GM12872 (cell line): Measurements from ENCODE around the gene TAF8.

Experiments used
- TF ChIP-seq, protein P1 (sequence below): IDR thresholded peaks from 3 replicates; pipeline ENCODE4 v1.5.1; 2011; ENCODE audit warnings: low read depth, mild to moderate bottlenecking, low read length, moderate library complexity; ENCODE audit not compliant: insufficient read depth

Gene TAF8

DNA sequence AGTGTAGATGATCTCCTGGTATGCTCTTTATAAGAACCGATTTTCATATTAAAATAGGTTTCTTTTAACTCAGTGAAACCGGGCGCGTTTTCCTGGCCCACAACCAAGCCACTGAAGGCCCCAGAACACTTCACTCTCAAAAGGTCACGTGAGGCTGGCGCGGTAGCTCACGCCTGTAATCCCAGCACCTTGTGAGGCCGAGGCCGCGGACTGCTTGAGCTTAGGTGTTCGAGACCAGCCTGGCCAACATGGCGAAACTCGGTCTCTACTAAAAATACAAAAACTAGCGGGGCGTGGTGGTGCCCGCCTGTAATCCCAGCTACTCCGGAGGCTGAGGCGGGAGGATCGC is 402 bp upstream of the TAF8 start:
- TF ChIP-seq, protein P1, sequence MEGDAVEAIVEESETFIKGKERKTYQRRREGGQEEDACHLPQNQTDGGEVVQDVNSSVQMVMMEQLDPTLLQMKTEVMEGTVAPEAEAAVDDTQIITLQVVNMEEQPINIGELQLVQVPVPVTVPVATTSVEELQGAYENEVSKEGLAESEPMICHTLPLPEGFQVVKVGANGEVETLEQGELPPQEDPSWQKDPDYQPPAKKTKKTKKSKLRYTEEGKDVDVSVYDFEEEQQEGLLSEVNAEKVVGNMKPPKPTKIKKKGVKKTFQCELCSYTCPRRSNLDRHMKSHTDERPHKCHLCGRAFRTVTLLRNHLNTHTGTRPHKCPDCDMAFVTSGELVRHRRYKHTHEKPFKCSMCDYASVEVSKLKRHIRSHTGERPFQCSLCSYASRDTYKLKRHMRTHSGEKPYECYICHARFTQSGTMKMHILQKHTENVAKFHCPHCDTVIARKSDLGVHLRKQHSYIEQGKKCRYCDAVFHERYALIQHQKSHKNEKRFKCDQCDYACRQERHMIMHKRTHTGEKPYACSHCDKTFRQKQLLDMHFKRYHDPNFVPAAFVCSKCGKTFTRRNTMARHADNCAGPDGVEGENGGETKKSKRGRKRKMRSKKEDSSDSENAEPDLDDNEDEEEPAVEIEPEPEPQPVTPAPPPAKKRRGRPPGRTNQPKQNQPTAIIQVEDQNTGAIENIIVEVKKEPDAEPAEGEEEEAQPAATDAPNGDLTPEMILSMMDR = no peak

DNA sequence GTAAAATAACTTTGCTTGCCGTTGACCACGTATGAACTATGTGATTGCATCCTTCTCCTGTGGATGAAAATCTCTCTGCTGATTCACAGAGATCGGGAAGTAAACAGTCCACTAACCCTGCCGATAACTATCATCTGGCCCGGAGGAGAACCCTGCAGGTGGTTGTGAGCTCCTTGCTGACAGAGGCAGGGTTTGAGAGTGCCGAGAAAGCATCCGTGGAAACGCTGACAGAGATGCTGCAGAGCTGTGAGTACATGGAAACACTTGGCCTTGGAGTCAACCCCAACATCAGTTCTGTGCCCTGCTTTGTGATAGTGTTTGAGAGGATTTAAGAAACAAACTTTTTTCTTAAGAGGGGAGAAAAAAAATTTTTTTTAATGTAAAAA is 937 bp downstream of the TAF8 start:
- TF ChIP-seq, protein P1 = no peak

DNA sequence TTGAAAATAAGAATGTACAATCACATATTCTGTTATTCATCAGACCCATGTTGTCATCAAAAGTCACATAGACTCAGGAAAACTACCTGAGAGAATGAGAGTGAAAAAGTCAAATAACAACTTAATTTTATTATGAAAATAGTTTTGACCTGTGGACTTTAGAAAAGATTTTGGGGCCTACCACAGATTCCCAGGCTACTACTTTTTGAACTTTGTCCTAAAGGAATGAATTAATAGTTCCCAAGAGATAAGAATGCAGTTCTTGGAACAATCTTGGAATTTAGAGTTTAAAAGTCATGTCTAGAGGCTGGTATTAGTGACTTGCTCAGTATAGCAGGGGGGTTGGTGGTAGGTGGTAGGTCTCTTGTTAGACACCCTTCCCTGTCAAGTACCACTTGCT is 3.3 kb downstream of the TAF8 start:
- TF ChIP-seq, protein P1 = no peak

DNA sequence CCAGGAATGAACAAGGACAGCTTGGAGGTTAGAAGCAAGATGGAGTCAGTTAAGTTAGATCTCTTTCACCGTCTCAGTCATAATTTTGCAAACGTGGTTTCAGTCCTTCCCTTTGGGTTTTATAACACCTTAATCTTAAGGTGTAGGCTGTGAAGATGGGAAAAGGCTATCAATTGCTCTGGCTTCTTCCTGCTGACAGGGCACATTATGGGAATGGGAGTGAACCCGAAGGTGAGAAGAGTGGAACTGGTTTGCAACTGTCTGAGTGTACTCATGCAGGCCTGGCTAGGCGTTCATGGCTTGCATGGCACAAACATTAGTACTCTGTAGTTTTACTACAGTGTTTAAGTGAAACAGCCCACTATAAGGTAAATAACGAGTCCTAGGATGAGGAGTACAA is 9.4 kb downstream of the TAF8 start:
- TF ChIP-seq, protein P1 = no peak

DNA sequence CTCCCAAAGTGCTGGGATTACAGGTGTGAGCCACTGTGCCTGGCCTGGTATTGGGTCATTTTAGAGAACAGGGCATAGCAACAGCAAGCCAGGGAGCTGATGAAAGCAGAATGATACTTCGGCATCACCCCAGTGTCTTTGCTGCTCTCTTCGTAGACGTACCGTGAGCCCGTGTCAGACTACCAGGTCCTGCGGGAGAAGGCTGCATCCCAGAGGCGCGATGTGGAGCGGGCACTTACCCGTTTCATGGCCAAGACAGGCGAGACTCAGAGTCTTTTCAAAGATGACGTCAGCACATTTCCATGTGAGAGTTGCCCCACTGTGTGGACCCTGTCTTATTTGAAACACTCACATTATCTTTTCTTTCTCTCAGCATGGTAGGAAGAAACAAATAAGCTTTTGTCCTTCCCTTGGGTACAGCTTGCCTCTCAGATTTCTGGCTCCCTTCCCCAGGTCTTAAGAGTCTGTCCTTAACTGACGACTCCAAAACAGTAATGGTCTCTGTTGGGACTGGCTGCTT is 15.9 kb downstream of the TAF8 start:
- TF ChIP-seq, protein P1 = no peak

DNA sequence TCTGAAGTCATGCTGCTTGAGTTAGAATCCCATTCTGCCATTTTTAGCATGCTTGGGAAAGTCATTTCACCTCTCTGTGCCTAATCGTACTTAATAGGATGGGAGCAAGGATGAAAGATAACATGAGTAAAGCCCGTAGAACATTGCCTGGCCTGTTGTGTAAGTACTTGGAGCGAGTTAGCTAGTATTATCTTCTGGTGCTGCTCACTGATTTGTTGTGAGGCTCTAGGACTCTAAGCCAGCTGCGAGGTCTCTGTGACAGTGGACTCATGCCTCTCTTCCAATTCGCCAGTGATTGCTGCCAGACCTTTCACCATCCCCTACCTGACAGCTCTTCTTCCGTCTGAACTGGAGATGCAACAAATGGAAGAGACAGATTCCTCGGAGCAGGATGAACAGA is 17.8 kb downstream of the TAF8 start:
- TF ChIP-seq, protein P1 = no peak

DNA sequence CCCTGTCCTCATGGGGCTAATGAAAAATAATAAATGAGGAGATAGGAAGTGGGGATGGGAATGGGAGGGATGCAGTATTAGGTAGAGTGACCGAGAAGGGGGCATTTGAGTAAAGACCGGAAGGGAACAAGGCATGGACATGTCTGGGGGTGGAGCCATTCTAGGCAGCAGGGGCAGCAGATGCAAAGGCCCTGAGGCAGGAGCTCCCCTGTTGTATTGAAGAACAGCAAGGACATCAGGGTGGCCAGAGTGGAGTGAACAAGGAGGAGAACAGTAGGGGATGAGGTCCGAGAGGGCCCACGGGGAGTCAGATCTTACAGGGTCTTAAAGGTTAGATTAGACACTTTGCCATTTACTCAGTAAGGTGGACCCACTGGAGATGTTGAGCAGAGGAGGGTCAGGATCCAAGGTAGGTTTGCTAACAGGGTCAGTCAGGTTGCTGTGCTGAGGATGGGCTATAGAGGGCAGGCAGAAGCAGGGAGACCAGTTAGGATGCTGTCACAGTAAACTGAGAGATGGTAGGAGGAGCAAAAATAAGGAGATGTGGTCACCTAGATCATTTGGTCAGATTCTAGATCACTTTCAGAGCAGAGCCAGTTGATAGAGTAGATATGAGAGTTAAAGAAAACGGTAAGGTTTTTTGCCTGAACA is 18.7 kb downstream of the TAF8 start:
- TF ChIP-seq, protein P1 = 0 out of 3 replicates have a peak, but pooled peaks have one; percentile 4
